ENCODE results near the gene PIEZO1. TPM values are rescaled to one million over a fixed set of nuclear protein-coding genes. Genes with fewer than 3 reads are reported as not detected.

The PIEZO1 gene
- total RNA-seq, 1 experiment from 2014 or later: 224 TPM

DNA sequence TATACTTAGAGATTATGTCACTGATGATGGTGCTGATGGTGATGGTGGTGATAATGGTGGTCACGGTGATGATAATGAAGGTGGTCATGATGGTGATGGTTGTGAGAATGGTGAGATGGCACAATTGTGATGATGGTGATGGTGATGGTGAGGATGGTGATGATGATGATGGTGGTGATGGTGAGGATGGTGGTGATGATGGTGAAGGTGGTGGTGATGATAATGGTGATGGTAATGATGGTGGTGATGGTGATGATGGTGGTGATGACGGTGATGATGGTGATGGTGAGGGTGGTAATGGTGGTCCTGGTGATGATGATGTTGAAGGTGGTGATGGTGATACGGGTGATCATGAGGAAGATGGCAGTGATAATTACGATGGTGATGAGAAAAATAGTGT lies 13.1 kb upstream of the PIEZO1 start:
- H3K36me3 ChIP-seq (ENCODE audit: control insufficient read depth in 1 of 2, insufficient read depth in 2 of 2, low read length in 2 of 2): no peaks in the 10 kb centered on the region
- ChIA-PET POLR2A (no interaction called here), CTCF (interaction anchor here (0.8 kb wide), 1 partner anchor 60 kb away, joined by 3 read pairs; no protein-coding TSS in a partner anchor), RAD21 (ENCODE audit: low non-redundant PET in 1 of 2, low total read pairs in 2 of 2, uncharacterized antibody in 2 of 2, unreplicated experiment in 2 of 2) (no interaction called here)
- no peaks in the 10 kb centered on the region for H3K27me3 ChIP-seq (ENCODE audit: insufficient read depth, low read length)
- H3K27ac ChIP-seq (ENCODE audit: low read depth, low read length): no peak overlapping the region
- H3K9me2 ChIP-seq (ENCODE audit: insufficient read depth): no peaks in the 10 kb centered on the region
- H3K9ac ChIP-seq (ENCODE audit: low read length): no peak overlapping the region
- no peaks in the 10 kb centered on the region for H3K9me3 ChIP-seq (ENCODE audit: control insufficient read depth in 1 of 2, insufficient read depth in 1 of 2, low read depth in 1 of 2, low read length in 2 of 2)
- intact Hi-C loops (cut with micrococcal nuclease): no loop called here
- ATAC-seq: no peak
- TF ChIP-seq POLR2AphosphoS5 (IDR thresholded peaks at IDR 0.05; ENCODE audit: low read depth, low read length): no peak
- no peak overlapping the region for H3K4me2 ChIP-seq (ENCODE audit: low read length)
- no peak overlapping the region for H2AFZ ChIP-seq (ENCODE audit: low read depth, low read length, poor library complexity, severe bottlenecking)
- H4K20me1 ChIP-seq (ENCODE audit: insufficient read depth): no peaks in the 10 kb centered on the region
- no TSS peak for BruUV-seq (replicated peaks)
- no peak for DNase-seq (ENCODE audit: low read depth, low spot score)
- 0 out of 2 replicates have a peak, but pooled peaks cover 3% of the 10 kb centered on the region for H3K79me2 ChIP-seq (ENCODE audit: insufficient read depth, low read length)
- peaks cover 12 to 27% of the 10 kb centered on the region in 2 experiments for H3K4me1 ChIP-seq (ENCODE audit: control insufficient read depth in 1 of 2, insufficient read depth in 2 of 2, low read length in 2 of 2)
- H3K4me3 ChIP-seq (replicated peaks in 1 of 2; ENCODE audit: low read depth in 1 of 2, low read length in 2 of 2): no peak overlapping the region

DNA sequence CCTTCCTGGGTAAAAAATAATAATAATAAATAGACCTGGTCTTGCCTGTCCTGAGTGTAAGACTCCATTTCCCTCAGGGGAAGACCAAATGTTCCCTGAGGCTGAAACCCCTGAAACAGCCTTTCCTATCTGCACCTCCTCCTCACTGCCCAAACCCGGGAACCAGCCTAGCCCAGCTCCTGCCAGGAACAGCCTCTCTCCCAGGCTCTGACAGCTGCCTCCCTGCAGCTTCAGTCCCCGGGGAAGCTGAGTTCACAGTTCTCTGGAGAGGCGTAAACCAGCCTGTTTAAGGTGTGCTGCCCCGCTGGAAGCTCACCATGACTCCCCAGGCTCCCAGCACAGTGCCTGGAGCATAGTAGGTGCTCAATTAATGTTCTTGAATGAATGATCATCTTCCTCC lies 11.3 kb upstream of the PIEZO1 start:
- ATAC-seq: no peak
- Histone ChIP-seq H3K4me3 (replicated peaks in 1 of 2; ENCODE audit: low read depth in 1 of 2, low read length in 2 of 2) (no peak overlapping the region), H3K27ac (ENCODE audit: low read depth, low read length) (no peak overlapping the region), H3K79me2 (ENCODE audit: insufficient read depth, low read length) (no peaks in the 10 kb centered on the region), H3K9me2 (ENCODE audit: insufficient read depth) (no peaks in the 10 kb centered on the region), H2AFZ (ENCODE audit: low read depth, low read length, poor library complexity, severe bottlenecking) (no peak overlapping the region), H4K20me1 (ENCODE audit: insufficient read depth) (no peaks in the 10 kb centered on the region), H3K36me3 (ENCODE audit: control insufficient read depth in 1 of 2, insufficient read depth in 2 of 2, low read length in 2 of 2) (no peaks in the 10 kb centered on the region), H3K9ac (ENCODE audit: low read length) (no peak overlapping the region), H3K4me2 (ENCODE audit: low read length) (no peak overlapping the region), H3K9me3 (ENCODE audit: control insufficient read depth in 1 of 2, insufficient read depth in 1 of 2, low read depth in 1 of 2, low read length in 2 of 2) (no peaks in the 10 kb centered on the region), H3K27me3 (ENCODE audit: insufficient read depth, low read length) (no peaks in the 10 kb centered on the region), H3K4me1 (ENCODE audit: control insufficient read depth in 1 of 2, insufficient read depth in 2 of 2, low read length in 2 of 2) (peaks cover 5 to 16% of the 10 kb centered on the region in 2 experiments)
- ChIA-PET RAD21 (ENCODE audit: low non-redundant PET in 1 of 2, low total read pairs in 2 of 2, uncharacterized antibody in 2 of 2, unreplicated experiment in 2 of 2) (no interaction called here), POLR2A (interaction anchor here (1.0 kb wide), 1 partner anchor 11 kb away, joined by 4 read pairs; the partner anchor contains the start of gene PIEZO1), CTCF (interaction anchor here (1.5 to 2.1 kb wide), 2 partner anchors 11 to 59 kb away, joined by 5 read pairs; partner anchors contain the start of gene PIEZO1)
- BruUV-seq (replicated peaks): no TSS peak
- TF ChIP-seq ZNF274 (IDR thresholded peaks at IDR 0.05; ENCODE audit: low read depth, low read length) (no peak), JUND (IDR thresholded peaks at IDR 0.05) (no peak), SRF (IDR thresholded peaks at IDR 0.05; ENCODE audit: low read depth) (no peak), SIN3A (IDR thresholded peaks at IDR 0.05; ENCODE audit: low read depth) (no peak), ZFX (IDR thresholded peaks at IDR 0.05) (no peak), EZH2phosphoT487 (IDR thresholded peaks at IDR 0.05; ENCODE audit: borderline replicate concordance) (no peak), EGR1 (IDR thresholded peaks at IDR 0.05; ENCODE audit: low read depth) (no peak), TCF7L2 (IDR thresholded peaks at IDR 0.05; ENCODE audit: borderline replicate concordance, extremely low read depth, insufficient read depth, insufficient read length) (no peak)
- TF ChIP-seq, protein P1, sequence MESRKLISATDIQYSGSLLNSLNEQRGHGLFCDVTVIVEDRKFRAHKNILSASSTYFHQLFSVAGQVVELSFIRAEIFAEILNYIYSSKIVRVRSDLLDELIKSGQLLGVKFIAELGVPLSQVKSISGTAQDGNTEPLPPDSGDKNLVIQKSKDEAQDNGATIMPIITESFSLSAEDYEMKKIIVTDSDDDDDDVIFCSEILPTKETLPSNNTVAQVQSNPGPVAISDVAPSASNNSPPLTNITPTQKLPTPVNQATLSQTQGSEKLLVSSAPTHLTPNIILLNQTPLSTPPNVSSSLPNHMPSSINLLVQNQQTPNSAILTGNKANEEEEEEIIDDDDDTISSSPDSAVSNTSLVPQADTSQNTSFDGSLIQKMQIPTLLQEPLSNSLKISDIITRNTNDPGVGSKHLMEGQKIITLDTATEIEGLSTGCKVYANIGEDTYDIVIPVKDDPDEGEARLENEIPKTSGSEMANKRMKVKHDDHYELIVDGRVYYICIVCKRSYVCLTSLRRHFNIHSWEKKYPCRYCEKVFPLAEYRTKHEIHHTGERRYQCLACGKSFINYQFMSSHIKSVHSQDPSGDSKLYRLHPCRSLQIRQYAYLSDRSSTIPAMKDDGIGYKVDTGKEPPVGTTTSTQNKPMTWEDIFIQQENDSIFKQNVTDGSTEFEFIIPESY (IDR thresholded peaks at IDR 0.05; ENCODE audit: extremely low read depth, insufficient replicate concordance, low read length): no peak
- TF ChIP-seq, protein P2, sequence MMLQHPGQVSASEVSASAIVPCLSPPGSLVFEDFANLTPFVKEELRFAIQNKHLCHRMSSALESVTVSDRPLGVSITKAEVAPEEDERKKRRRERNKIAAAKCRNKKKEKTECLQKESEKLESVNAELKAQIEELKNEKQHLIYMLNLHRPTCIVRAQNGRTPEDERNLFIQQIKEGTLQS (IDR thresholded peaks at IDR 0.05): no peak
- no peak for DNase-seq (ENCODE audit: low read depth, low spot score)
- intact Hi-C loops (cut with micrococcal nuclease): no loop called here

Data from HCT116 (cell line).